Measurements from ENCODE around the gene FRMD4A. TPM values are rescaled to one million over a fixed set of nuclear protein-coding genes. Genes with fewer than 3 reads are reported as not detected.
A peak's percentile ranks its signal among the peaks of the same experiment; 100 is the strongest.
"Not testable (repeated sequence)": the region's sequence is repeated elsewhere in the genome, so short reads cannot be mapped to it uniquely, and the experiment has no call there.

FRMD4A gene
- total RNA-seq, 1 experiment from 2014 or later = 20.2 TPM

DNA sequence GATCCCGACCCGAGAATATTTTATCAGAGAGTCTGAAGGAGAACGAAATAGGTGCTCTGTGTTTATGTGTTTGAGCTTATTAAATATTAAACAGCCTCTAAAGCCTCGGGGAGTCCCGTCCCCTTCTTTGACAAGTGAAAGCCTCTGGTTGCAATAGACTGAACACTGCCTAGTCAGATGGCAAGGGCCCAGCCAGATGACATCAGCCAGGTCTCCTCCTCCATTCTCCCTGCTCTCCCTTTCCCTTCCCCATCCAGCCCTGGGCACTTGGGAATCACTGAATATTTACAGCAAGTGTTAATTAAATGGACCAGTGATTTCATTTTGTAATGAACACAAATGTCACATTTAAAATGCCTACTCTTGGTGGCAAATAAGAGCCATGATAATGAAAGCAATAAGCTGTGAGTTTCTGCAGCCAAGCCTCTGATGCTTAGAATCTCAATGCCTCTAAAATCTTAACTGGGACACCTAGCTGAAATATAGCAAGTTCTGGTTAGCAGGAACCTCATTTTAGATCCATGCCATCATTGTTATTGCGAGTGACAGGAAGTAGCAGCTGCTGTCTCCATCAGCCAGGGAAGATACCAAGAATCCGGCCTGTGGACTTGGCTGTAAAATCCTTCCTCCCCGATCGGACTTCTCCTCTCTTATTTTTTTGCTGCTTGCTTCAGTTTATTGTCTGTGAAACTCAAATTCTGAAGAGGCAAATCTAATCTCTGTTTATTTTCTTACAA is 541.8 kb downstream of the FRMD4A start:
- DNase-seq (ENCODE audit: low read depth) = peak; percentile 53

DNA sequence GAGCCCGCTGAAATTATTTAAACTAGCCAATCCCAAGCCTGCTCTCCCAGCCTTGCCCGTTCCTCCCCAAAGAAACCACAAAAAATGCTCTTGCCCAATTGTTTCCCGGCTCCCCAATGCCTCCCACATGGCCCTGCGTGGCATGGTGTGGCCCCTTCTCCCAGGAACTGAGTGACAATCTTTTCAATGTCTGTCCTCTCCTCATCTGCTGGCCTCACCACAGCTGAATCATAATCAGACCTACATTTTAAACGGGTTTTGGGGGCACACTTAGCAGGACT is 542.5 kb downstream of the FRMD4A start:
- DNase-seq (ENCODE audit: low read depth) = peak; percentile 26

DNA sequence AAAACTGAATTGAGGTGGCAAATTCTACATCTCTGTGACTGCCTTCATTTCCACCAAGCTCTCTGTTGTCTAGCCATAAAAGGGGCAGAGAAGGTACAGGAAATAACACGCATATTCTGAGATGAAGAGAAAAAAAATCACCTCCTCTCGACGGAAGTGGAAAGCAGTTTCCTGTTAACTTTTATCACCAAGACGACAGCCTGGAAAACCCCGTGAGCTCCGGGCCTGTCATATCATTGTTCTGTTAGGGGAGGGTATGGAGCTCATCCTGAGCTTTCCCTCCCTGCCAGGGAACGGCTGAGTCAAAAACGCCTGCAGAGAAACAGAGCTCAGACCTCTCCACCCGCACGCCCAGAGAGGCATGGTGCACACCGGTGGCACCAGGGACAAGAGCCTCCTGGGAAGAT is 543.7 kb downstream of the FRMD4A start:
- peak; percentile 84 for DNase-seq (ENCODE audit: low read depth)

DNA sequence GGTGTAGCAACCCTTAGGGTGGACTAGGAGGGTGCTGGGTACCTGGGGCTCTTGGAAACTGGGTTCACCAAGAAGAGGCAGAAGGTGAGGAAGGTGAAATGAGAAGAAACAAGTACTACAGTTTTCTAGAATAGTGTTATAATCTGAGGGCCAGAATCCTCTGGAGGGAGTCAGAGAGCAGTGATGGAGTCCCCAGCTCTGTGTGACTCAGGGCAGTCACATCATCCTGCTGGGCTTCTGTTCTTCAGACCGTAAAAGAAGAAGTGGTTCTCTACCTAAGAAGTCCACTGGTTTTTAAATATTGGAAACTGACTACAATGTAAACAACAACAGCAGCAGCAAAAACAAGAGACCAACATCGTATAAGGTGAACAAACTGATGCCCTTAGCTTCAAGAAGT is 546.7 kb downstream of the FRMD4A start:
- DNase-seq (ENCODE audit: low read depth) = peak; percentile 23

DNA sequence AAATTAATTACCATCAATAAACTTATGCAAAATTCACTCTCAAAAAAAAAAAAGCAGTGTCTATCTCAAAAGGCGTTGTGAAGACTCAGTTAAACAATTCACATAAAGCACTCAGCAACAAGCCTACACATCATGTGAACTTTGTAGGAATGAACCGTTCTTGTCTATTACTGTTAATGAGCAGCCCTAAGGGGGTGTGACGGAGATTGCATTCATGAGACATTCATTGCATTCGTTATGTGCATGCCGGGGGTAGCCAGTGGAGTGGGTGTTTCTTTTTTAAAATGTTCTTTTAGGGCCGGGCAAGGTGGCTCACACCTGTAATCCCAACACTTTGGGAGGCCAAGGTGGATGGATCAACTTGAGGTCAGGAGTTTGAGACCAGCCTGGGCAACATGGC is 551.0 kb downstream of the FRMD4A start:
- no peak for DNase-seq (ENCODE audit: low read depth)

DNA sequence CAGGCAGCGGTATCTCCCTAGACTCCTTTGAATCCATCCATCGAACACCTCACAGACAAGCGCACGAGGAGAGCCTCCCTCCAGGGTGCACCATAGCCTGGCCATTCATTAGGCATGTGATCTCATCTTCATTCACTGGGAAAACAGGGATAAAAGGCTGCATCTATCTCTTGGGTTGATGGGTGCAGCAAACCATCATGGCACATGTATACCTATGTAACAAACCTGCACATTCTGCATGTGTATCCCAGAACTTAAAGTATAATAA is 552.1 kb downstream of the FRMD4A start:
- DNase-seq (ENCODE audit: low read depth) = not testable (repeated sequence)

DNA sequence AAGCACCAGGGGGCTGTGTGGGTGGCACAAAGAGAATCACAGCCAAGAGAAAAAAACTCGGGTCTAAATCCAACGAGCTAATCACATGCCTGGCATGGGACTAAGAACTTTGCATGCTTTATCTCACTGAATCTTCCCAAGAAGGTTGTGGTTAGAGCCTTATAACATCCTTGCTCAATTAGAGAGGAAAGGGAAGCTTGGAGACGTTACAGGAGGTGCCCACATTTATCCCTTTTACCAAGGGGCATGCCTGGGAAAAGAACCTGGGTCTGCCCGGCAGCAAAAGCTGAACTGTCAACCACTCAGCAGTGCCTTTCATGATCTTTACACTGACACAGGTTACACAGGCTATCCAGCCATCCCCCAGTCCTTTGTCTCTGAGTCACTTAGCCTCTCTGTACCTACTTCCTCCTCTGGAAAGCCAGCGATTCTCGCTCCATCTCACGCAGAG is 553.8 kb downstream of the FRMD4A start:
- DNase-seq (ENCODE audit: low read depth) = peak; percentile 55

DNA sequence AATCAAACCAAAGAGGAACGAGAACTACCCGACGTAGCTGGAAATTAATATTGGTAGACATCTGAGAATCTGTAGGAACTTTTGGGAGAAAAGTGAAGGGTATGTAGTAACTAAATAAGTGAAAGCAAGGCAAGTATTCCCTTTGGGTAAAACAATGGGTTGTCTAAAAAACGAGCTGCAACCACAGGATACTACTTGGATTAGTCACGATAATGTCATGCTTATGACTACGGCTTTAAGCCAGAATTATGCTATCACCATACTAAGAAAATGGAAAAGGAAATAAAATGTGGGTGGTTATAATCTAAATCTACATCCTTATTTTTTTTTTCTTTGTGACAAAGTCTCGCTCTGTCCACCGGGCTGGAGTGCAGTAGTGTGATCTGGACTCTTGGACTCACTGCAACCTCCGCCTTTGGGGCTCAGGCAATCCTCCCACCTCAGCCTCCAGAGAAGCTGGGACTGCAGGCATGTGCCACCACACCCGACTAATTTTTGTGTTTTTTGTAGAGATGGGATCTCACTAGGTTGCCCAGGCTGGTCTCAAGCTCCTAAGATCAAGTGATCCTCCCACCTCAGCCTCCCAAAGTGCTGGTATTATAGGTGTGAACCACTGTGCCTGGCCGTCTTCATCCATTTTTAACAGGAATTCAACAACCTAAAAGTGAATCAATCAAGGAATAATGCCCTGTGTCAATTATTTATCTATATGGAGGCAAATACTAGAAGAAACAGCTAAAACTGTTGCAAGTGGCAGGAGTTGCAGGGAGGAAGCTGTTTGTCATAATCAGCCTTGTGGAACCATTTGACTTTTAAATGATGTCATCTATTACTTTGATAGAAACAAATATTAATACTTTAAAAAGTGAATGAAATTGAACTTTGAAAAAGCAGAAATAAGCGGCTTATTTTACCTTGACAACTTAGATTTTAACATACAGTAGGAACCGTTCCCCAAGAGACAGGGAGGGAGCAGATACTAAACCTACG is 554.6 kb downstream of the FRMD4A start:
- DNase-seq (ENCODE audit: low read depth) = peak; percentile 57

DNA sequence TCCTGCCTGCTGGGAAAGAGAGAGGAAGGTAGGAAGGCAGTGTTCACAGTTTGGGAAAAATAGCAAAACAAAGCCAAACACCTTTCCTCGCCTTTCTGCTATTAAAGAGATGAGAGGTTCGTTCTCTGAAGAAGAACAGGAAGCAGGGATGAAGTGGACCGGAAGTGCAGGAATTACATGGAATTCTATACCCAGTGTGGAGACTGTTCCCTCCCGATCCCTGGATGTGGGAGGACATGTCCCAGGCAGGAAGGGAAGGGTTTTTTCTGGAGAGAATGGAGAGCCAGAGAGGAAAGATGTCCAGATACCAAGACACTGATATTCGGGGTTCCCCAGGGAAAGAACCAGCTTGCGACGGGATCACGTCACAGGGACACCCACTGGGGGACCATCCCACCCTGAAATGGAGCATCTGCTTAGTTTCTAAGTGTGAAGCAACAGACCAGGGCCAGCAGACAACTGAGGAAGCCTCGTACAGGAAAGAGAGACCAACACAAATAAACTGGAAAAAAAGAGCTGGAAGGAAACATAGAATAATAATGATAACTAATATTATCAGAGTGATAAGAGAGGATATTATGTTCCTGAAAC is 556.3 kb downstream of the FRMD4A start:
- no peak for DNase-seq (ENCODE audit: low read depth)

DNA sequence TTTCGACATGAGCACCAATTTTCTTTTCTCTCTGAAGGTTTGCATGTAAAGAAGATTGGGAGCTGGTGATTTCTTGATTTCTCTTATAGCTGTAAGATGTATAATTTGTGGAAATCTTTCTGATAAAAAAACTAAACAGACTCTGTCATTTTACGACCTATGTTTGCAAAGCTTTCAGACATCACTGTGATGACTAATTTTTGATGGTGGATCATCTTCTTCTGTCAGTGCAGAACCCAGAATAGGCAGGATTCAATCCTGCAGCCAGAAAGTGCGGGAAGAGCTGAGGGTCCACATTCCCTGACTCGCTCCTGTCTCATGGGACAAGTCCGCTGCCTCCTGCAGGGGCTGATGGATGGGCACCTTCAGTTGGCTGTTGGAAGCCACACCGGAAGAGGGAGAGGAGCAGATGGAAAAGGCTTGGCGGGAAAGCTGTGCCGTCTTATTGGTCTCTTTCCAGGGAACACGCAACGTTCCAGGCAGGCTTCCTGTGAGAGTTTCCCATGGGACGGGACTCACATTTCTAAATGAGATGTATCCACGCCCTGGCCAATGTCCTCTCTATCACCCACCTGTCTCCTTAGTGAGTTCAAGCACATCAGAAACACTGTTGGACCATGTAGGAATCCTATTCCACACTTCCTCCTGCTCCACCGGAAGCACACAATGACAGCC is 557.1 kb downstream of the FRMD4A start:
- no peak for DNase-seq (ENCODE audit: low read depth)

DNA sequence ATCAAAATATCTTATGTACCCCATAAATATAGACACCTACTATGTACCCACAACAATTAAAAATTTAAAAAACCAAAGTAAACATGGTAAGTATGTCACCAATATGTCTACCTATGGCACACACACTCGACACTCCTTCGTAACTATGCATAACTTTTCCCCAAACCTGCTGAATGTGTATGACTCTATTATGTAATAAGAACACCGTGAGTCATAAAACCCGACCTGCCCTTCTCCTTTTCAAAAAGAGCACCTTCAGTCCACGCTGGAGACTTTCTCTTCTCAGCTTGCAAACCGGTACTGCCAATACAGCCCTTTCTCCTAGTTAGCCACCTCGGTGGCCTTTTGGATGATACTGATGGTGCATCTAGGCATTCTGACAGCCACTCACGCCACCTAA is 557.7 kb downstream of the FRMD4A start:
- no peak for DNase-seq (ENCODE audit: low read depth)

DNA sequence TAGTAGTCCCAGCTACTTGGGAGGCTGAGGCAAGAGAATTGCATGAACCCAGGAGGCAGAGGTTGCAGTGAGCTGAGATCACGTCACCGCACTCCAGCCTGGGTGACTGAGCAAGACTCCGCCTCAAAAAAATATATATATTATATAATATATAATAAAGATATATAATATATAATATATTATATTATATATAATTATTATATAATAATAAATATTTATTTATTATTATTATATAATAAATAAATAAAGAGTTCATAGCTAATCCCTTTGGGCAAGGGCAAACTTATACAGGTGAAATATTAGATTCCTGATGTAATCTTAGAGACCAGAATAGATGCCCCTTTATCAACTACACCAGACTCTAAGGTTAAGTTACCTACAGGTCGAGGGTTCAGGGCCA is 558.7 kb downstream of the FRMD4A start:
- no peak for DNase-seq (ENCODE audit: low read depth)

DNA sequence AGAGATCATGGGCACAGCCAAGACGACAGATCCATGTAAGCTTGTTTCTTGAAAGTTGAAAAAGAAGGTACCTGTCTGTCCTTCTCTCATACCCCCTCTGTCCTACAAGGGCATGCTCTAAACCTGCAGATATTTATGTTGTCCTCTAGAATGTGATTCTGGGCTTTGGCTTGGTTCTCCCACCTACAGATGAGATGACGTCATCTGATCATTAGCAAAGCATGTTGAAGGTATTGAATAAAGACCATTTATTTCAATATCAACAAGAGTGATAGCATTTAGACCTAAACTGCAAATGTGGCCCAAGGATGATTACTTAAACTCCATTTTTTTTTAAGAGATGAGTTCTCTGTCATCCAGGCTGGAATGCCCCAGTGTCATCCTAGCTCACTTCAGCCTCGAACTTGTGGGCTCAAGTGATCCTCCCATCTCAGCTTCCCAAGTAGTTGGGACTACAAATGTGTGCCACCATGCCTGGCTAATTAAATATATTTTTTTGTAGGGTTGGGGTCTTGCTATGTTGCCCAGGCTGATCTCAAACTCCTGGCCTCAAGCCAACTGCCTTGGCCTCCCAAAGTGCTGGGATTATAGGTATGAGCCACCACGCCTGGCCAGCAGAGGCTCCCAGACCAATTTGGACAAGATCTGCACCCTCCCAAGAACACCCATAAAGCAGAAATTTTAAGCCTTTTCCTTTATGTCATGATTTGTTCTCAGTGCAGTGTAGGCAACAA is 559.8 kb downstream of the FRMD4A start:
- no peak for DNase-seq (ENCODE audit: low read depth)

DNA sequence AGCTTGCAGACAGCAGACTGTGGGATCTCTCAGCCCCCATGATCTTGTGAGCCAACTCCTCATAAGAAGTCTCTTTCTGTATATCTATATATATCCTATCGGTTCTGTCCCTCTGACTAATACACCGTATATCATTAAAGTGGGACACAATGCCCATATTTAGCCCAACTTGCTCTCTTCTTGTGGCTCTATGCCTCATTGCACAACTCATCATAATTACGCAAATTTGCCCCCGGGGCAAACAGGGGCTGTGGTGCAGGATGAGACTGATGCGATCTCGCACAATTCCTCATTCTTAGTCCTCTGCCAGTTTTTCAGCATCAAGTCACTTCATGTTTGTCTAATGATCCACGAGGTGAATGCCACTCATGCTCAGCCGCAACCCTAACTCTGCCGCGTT is 560.8 kb downstream of the FRMD4A start:
- DNase-seq (ENCODE audit: low read depth) = no peak

DNA sequence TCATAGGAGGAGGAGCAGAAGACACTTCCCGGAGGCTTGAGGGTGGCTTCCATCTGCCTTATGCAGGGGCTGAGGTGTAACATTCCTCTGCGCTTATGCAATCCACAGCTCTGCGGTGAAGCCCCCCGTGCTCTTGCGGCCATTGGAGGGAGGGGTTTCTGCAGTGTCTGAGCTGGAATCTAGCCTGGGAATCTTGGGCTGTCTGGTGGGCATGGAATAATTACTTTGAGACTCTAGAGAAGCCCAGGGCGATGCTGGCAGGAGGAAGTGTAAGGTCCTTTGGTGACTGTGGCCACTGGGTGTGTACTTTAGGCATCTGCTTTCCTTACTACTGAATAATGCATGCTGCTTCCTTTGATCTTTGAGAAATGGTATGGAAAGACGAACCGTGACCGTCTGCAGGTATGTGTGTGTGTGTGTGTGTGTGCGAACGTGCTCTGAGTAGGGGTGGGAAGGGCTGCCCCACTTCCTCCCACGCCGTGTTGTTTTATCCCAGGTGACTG is 563.0 kb downstream of the FRMD4A start:
- DNase-seq (ENCODE audit: low read depth) = no peak

DNA sequence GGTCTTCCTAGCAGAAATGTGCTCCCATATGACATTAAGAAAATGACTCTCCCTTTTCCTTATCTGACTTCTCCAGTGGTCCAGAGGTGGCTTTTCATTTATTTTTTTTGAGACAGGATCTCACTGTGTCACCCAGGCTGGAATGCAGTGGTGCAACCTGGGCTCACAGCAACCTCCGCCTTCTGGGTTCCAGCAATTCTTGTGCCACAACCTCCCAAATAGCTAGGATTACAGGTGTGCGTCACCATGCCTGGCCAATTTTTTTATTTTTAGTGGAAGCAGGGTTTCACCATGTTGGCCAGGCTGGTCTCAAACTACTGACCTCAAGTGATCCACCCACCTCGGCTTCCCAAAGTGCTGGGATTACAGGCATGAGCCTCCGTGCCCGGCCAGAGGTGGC is 563.6 kb downstream of the FRMD4A start:
- DNase-seq (ENCODE audit: low read depth) = not testable (repeated sequence)

DNA sequence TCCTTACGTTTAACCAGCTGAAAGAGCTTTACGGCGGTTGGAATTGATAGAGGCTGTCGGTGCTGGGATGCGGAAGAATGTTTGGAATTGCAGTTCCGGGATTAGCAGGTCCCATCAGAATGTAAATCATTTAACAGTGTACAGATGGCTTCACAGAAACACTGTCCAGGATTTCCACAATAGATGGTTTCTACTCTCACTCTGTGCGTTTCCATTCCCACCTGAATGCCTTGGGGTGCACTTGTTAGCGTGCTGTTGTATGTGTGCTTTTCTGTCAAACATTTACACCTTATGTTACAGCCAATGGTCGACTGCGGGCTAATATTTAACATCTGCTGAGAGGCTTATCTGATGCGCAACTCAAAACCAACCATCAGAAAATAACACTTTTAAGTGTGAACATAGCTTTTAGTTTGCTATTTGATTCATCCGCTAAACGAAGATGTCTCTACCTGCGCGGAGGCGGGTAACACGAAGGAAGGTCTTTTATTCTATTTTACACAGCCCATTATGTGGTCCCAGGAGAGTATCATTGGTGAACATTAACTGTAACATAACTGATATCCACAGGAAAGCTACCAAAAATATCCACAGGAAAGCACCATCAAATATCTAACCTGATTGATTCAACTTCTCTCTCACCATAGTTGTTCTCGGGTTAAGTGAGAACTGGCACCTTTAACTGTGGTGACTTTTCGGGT is 564.9 kb downstream of the FRMD4A start:
- DNase-seq (ENCODE audit: low read depth) = no peak

DNA sequence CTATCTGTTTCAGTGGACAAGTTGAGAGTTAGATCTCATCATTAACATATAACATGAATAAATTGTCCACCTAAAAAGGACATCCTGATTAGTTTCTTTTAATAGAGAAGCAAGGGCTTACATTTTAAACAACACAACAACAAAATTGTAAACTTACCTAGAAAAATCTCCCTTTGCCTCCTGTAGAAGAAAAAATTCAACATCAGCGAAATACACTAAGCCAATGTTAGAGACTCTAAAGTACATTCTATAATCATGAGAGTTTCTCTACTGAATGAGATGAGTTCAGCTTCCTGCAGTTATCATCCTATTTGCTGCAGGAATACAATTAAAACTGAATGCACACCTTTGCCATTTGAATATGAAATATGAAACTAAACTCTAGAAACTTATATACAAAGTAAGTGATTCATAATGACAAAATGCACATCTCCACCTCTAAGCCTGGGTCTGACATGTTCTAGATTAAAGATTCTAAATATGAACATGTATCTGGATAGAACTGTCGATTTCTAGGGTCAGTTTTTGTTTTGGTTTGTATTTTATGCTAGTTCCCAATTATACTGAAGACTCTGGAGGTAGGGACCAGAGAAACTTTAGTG is 569.1 kb downstream of the FRMD4A start:
- no peak for DNase-seq (ENCODE audit: low read depth)

DNA sequence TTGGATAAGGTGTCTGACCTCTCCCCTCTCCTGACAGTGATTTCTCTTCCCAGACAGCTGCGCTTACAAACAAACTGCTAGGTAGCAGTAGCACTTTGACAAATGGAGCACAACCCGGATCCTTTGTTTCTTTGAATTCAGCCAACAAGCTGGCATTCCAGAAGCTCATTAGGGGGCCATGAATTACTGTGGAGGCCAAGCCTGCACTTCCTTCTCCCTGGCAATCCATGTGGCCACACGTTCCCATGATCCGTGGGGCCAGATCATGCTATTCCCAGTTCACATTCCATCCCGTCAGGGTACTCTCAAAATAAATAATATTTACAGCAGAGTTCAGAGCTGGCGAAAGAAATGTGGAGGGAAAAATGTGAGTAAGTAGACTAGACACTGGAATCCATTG is 571.6 kb downstream of the FRMD4A start:
- DNase-seq (ENCODE audit: low read depth) = no peak

DNA sequence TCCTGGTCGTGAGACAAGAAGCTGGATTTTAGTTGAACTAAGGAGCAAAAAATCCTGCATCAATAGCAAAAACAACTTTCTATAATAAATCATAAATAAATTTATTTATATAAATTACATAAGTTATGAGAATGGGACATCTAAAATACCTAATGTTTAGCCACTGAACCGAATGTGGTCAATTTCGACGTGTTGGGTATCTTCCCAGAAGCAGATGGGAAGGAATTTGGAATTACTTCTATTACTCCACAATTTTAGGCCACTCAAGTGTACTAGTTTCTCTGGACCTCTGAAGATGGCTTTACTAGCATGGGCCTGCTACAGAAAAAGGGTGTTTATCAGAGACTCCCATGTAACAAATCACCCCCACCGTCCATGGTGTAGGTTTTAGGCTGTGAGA is 572.0 kb downstream of the FRMD4A start:
- DNase-seq (ENCODE audit: low read depth) = no peak
